HEK293 (cell line): ENCODE measurements around the gene MESD.

Experiments
- CTCF ChIP-seq: fragments of 450-650 bp; formaldehyde crosslinking; IDR thresholded peaks from 2 replicates; pipeline ENCODE4 v1.5.1; 2016; ENCODE audit warnings: missing biosample characterization, missing genetic modification characterization
- TCF7L2 ChIP-seq: IDR thresholded peaks from 2 replicates; pipeline ENCODE4 v1.6.1; 2011; ENCODE audit warnings: low read depth, mild to moderate bottlenecking, inconsistent platforms, low read length, moderate library complexity, borderline replicate concordance
- YY1 ChIP-seq: fragments of 450-650 bp; formaldehyde crosslinking; IDR thresholded peaks from 2 replicates; pipeline ENCODE4 v1.5.1; 2018; ENCODE audit warnings: missing biosample characterization, missing genetic modification characterization
- ZEB2 ChIP-seq: fragments of 450-650 bp; formaldehyde crosslinking; IDR thresholded peaks from 2 replicates; pipeline ENCODE4 v1.5.1; 2016; ENCODE audit warnings: missing biosample characterization, missing genetic modification characterization
- ZNF10 ChIP-seq: fragments of 450-650 bp; formaldehyde crosslinking; IDR thresholded peaks from 2 replicates; pipeline ENCODE4 v1.5.1; 2017; ENCODE audit warnings: missing biosample characterization, missing genetic modification characterization
- TF ChIP-seq, protein P1 (sequence below): fragments of 450-650 bp; formaldehyde crosslinking; IDR thresholded peaks from 2 replicates; pipeline ENCODE4 v1.5.1; 2016; ENCODE audit warnings: missing biosample characterization, missing genetic modification characterization

DNA sequence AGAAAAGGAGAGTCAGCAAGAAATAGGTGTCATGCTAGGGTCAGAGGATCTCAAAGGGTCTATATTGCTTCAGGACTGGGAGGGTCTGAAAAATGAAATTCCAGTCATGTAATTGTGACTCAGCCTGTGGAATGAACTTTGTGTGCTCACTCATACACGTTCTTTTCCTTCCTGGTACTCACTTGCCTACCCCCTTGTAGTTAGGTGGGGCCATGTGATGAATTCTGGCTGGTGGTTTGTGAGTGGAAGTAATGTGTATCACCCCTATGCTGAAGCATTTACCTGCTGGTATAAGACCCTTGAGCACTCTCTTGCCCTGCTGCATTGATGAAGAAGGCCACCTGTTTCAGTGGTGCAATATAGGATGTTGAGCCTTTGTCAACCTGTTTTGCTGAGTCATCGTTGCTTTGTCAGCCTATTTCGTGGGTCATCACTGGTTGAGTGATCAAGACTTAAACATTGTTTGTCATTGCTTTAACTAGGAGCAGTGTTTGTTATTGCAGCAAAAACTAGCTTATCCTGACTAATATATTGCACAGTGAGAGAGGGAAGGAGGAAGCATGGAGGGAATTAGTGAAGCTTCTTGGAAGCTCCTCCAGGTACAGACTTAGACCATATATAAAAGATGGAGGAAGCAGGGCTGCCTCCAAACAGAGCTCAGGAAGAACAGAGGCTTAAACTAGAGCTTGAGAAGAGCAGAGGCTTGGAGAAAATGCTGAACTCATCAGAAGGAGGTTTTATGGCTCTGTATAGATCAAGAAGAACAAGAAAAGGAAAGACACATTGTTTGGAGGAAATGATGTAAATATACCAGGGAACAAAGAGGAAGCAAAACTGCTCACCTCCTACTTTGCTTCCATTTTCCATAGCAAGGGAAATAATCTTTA, 40.0 kb upstream of the MESD start:
- TF ChIP-seq, protein P1, sequence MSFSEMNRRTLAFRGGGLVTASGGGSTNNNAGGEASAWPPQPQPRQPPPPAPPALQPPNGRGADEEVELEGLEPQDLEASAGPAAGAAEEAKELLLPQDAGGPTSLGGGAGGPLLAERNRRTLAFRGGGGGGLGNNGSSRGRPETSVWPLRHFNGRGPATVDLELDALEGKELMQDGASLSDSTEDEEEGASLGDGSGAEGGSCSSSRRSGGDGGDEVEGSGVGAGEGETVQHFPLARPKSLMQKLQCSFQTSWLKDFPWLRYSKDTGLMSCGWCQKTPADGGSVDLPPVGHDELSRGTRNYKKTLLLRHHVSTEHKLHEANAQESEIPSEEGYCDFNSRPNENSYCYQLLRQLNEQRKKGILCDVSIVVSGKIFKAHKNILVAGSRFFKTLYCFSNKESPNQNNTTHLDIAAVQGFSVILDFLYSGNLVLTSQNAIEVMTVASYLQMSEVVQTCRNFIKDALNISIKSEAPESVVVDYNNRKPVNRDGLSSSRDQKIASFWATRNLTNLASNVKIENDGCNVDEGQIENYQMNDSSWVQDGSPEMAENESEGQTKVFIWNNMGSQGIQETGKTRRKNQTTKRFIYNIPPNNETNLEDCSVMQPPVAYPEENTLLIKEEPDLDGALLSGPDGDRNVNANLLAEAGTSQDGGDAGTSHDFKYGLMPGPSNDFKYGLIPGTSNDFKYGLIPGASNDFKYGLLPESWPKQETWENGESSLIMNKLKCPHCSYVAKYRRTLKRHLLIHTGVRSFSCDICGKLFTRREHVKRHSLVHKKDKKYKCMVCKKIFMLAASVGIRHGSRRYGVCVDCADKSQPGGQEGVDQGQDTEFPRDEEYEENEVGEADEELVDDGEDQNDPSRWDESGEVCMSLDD (tag by site-specific recombination): no peak
- TF ChIP-seq YY1 (tag by site-specific recombination) (no peak), CTCF (tag by site-specific recombination) (no peak), TCF7L2 (no peak), ZEB2 (no peak), ZNF10 (no peak)
